HG02938 (cell line): ENCODE measurements around the gene LDLRAD4.
A peak's percentile ranks its signal among the peaks of the same experiment; 100 is the strongest.

Experiments used
- ATAC-seq: cut with Tn5 transposase; IDR thresholded peaks from one replicate; pipeline ENCODE4 v1.9.1; 2021; ENCODE audit warnings: mild to moderate bottlenecking, moderate library complexity; ENCODE audit not compliant: unreplicated experiment

LDLRAD4 gene

GRCh38 chr18:13366962-13367892 is 148.7 kb downstream of the LDLRAD4 start:
- no peak for ATAC-seq

- ATAC-seq: no peak
These were observed 149.7 kb downstream of the LDLRAD4 start for GRCh38 chr18:13368080-13368813.

GRCh38 chr18:13369353-13369752 is 150.8 kb downstream of the LDLRAD4 start:
- no peak for ATAC-seq

GRCh38 chr18:13369756-13370510 is 151.4 kb downstream of the LDLRAD4 start:
- no peak for ATAC-seq

GRCh38 chr18:13370995-13371625 is 152.6 kb downstream of the LDLRAD4 start:
- ATAC-seq: no peak

- ATAC-seq: no peak
These were observed 153.3 kb downstream of the LDLRAD4 start for GRCh38 chr18:13371689-13372418.

GRCh38 chr18:13372531-13372951 is 154.0 kb downstream of the LDLRAD4 start:
- no peak for ATAC-seq

GRCh38 chr18:13374096-13374467 is 155.5 kb downstream of the LDLRAD4 start:
- ATAC-seq: no peak

GRCh38 chr18:13374468-13375301 is 156.1 kb downstream of the LDLRAD4 start:
- peak; percentile 11 for ATAC-seq

- ATAC-seq: peak; percentile 97
These were observed 157.0 kb downstream of the LDLRAD4 start for GRCh38 chr18:13375302-13376255.

GRCh38 chr18:13376298-13376840 is 157.8 kb downstream of the LDLRAD4 start:
- ATAC-seq: no peak

- ATAC-seq: no peak
These were observed 158.3 kb downstream of the LDLRAD4 start for GRCh38 chr18:13376841-13377351.

GRCh38 chr18:13377496-13377895 is 158.9 kb downstream of the LDLRAD4 start:
- ATAC-seq: no peak

- no peak for ATAC-seq
These were observed 159.6 kb downstream of the LDLRAD4 start for GRCh38 chr18:13378150-13378549.

GRCh38 chr18:13379062-13379865 is 160.7 kb downstream of the LDLRAD4 start:
- no peak for ATAC-seq

GRCh38 chr18:13379930-13380690 is 161.6 kb downstream of the LDLRAD4 start:
- ATAC-seq: no peak
